ENCODE measurements around the gene SLC16A12.
A peak's percentile ranks its signal among the peaks of the same experiment; 100 is the strongest.

DNA sequence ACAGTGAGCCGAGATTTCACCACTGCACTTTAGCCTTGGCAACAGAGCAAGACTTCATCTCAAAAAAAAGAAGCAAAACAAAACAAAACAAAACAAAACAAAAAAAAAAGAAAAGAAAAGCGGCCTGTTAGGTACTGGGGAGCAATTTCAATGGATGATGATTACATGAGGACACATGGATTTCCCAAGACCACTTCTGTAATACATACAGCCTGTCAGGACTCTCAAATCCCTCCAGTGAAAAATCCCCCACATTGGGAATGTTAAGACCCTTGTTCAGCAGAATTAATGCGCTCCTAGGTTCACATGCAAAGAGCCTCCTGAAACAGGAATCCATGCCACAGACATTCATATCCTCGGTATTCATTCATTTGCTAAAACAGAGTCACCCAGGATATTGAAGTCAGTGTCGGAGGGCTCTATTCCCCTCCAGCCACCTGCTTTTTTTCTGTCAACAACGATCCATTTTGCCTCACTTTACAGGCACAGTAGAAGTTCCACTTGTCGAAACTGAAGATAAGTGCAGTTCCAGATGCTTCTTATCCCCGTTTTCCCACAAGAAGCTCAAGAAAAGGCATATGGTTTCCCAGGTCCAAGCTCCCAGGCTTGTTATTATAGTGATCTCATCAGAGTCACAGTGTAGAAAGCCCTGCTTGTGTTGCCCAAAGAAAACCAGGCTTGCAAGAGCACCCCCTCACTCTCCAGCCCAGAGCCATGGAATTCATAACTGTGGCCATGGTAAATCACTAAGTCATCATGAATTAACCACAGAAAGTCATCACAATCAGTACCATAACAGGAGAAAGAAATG lies 20.2 kb downstream of the SLC16A12 start:
- no peak for TF ChIP-seq CTCF (conservative IDR thresholded peaks at IDR 0.05; ENCODE audit: low read depth, low read length)
- TF ChIP-seq, protein P1, sequence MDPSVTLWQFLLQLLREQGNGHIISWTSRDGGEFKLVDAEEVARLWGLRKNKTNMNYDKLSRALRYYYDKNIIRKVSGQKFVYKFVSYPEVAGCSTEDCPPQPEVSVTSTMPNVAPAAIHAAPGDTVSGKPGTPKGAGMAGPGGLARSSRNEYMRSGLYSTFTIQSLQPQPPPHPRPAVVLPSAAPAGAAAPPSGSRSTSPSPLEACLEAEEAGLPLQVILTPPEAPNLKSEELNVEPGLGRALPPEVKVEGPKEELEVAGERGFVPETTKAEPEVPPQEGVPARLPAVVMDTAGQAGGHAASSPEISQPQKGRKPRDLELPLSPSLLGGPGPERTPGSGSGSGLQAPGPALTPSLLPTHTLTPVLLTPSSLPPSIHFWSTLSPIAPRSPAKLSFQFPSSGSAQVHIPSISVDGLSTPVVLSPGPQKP (IDR thresholded peaks at IDR 0.05; ENCODE audit: borderline replicate concordance, low read depth, low read length) = no peak
- peak; percentile 11; the same call in 1 of the 2 replicates for TF ChIP-seq USF2 (IDR thresholded peaks at IDR 0.05; ENCODE audit: low read depth, low read length)

Data from IMR-90 (cell line).